GM12891 (cell line): Measurements from ENCODE around the gene GPC6.

Experiments
- PAX5 ChIP-seq: IDR thresholded peaks from 2 replicates; pipeline ENCODE4 v1.6.1; 2011; ENCODE audit warnings: low read length, moderate library complexity, mild to moderate bottlenecking; ENCODE audit not compliant: insufficient read depth, severe bottlenecking
- POLR2A ChIP-seq: IDR thresholded peaks from 2 replicates; pipeline ENCODE4 v1.6.1; 2011; ENCODE audit warnings: low read depth, low read length, control low read depth

DNA sequence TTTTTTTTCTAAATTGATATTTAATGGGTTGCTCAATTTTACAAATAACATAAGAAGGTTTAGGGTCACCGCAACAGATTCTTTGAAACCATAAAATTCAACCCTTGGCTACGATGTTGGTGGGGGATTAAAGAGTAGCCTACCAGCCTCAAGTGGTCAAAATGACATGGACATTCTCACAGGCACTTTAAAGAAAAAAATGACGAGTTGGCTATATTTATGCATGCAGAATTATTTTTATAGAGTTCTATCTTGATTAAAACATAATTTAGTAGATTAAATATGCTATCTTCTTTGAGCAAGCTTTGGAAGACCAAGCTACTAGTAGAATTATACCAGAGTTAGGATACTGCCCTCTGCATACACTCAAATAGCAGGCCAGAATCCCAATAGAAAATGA is 959.9 kb downstream of the GPC6 start:
- TF ChIP-seq POLR2A (no peak), PAX5 (no peak)
